HEK293 (cell line): Measurements from ENCODE around the gene DLX2.

Experiments used
- BCL11B ChIP-seq: fragments of 450-650 bp; formaldehyde crosslinking; IDR thresholded peaks from 2 replicates; pipeline ENCODE4 v1.5.1; 2016; ENCODE audit warnings: low read depth, missing biosample characterization, missing genetic modification characterization
- CTCF ChIP-seq: fragments of 450-650 bp; formaldehyde crosslinking; IDR thresholded peaks from 2 replicates; pipeline ENCODE4 v1.5.1; 2016; ENCODE audit warnings: missing biosample characterization, missing genetic modification characterization
- GLIS2 ChIP-seq: fragments of 450-650 bp; formaldehyde crosslinking; IDR thresholded peaks from 2 replicates; pipeline ENCODE4 v1.5.1; 2016; ENCODE audit warnings: missing biosample characterization, missing genetic modification characterization
- REST ChIP-seq: fragments of 450-650 bp; formaldehyde crosslinking; IDR thresholded peaks from 2 replicates; pipeline ENCODE4 v1.5.1; 2016; ENCODE audit warnings: missing biosample characterization, missing genetic modification characterization
- ZEB2 ChIP-seq: fragments of 450-650 bp; formaldehyde crosslinking; IDR thresholded peaks from 2 replicates; pipeline ENCODE4 v1.5.1; 2016; ENCODE audit warnings: missing biosample characterization, missing genetic modification characterization
- ZSCAN5A ChIP-seq: fragments of 450-650 bp; formaldehyde crosslinking; IDR thresholded peaks from 2 replicates; pipeline ENCODE4 v1.5.1; 2016; ENCODE audit warnings: missing biosample characterization, missing genetic modification characterization

- TF ChIP-seq GLIS2 (no peak), ZSCAN5A (no peak), ZEB2 (tag by site-specific recombination) (no peak), CTCF (no peak), BCL11B (tag by site-specific recombination) (no peak), REST (no peak)
Observed at GRCh38 chr2:172091761-172092566, 10.7 kb downstream of the DLX2 start.
